Choroid plexus epithelial cell (primary cell): Measurements from ENCODE around the gene RRBP1.
"Not testable (repeated sequence)": the region's sequence is repeated elsewhere in the genome, so short reads cannot be mapped to it uniquely, and the experiment has no call there.

ENCODE experiments used
- DNase-seq: peaks from one replicate; pipeline ENCODE4 v3.0.0-alpha.2; 2010; ENCODE audit warnings: low read depth
- H3K4me3 ChIP-seq: 2 replicates; pipeline ENCODE4 v1.5.1; 2011; ENCODE audit warnings: low read depth, mild to moderate bottlenecking, control low read depth, low read length, moderate library complexity
- TF ChIP-seq, protein P1 (sequence below): conservative IDR thresholded peaks from 2 replicates; pipeline ENCODE4 v1.5.1; 2011; ENCODE audit warnings: low read depth, mild to moderate bottlenecking, control low read depth, inconsistent platforms, low read length, moderate library complexity

The RRBP1 gene

DNA sequence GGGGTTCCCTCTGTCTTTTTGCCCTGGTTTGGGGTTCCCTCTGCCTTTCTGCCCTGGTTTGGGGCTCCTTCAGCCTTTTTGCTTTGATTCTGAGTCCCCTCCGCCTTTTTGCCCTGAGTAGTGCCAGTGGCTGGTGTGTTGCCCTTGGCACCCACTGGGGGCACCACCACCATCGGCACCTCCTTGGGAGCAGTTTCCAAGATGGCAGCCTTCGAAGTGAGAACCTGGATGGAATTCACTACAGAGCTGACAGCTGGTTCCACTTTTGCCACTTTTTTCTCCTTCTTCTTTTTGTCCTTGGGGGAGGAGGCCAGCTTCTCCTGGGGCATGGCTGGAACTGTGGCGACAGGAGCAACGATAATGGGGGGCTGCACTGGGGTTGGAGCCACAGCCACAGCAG is 22.2 kb downstream of the RRBP1 start:
- no peak for DNase-seq
- TF ChIP-seq, protein P1, sequence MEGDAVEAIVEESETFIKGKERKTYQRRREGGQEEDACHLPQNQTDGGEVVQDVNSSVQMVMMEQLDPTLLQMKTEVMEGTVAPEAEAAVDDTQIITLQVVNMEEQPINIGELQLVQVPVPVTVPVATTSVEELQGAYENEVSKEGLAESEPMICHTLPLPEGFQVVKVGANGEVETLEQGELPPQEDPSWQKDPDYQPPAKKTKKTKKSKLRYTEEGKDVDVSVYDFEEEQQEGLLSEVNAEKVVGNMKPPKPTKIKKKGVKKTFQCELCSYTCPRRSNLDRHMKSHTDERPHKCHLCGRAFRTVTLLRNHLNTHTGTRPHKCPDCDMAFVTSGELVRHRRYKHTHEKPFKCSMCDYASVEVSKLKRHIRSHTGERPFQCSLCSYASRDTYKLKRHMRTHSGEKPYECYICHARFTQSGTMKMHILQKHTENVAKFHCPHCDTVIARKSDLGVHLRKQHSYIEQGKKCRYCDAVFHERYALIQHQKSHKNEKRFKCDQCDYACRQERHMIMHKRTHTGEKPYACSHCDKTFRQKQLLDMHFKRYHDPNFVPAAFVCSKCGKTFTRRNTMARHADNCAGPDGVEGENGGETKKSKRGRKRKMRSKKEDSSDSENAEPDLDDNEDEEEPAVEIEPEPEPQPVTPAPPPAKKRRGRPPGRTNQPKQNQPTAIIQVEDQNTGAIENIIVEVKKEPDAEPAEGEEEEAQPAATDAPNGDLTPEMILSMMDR = no peak
- H3K4me3 ChIP-seq = no peak overlapping the region

DNA sequence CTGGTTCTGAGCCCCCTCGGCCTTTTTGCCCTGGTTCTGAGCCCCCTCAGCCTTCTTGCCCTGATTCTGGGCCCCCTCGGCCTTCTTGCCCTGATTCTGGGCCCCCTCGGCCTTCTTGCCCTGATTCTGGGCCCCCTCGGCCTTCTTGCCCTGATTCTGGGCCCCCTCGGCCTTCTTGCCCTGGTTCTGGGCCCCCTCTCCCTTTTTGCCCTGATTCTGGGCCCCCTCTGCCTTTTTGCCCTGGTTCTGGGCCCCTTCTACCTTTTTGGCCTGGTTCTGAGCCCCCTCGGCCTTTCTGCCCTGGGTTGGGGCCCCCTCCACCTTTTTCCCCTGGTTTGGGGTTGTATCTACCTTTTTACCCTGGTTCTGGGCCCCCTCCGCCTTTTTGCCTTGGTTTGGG is 22.7 kb downstream of the RRBP1 start:
- DNase-seq, H3K4me3 ChIP-seq: not testable (repeated sequence)

DNA sequence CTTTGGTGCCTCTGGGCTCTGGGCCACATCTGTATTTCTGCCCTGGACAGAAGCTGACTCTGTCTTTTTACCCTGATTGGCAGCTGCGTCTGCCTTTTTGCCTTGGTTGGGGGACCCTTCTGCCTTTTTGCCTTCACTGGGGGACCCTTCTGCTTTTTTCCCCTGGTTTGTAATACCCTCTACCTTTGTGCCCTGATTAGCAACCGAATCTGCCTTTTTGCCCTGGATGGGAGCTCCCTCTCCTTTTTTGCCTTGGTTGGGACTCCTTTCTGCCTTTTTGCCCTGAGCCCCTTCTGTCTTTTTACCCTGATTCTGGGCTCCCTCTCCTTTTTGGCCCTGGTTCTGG is 23.4 kb downstream of the RRBP1 start:
- TF ChIP-seq, protein P1 = no peak
- DNase-seq = no peak
- H3K4me3 ChIP-seq = no peak overlapping the region

DNA sequence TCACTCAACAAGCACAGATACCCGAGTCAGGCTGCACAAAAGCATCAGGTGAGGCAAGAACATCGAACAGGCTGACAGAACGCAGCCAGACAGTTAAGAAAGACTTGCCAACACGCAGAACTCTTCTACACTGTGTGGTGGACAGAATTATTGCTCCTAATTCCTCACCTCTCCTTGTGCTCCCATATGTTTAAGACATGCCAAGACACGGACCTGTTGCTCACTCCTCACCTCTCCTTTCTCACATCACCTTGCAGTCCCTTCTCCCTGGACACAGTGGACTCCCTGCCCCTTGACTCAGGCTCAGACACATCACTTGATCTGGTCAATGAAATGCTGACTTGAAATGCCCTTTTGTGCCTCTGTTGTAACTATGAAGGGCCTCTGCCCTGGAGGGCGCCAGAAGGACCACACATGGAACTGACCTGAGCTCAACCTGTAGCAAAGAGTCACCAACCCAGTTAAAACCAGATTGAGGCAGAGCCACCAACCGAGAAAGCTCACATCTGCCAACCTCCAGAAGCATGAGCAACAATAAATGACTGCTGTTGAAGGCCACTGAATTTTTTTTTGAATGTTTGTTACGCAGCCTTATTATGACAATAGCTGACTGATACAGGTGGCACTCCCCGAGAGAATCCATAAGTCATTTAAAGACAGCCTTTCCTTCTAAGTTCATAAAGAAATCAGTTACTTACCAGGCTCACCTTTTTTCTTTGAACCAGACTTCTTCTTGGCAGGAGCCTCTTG is 24.0 kb downstream of the RRBP1 start:
- H3K4me3 ChIP-seq = no peak overlapping the region
- TF ChIP-seq, protein P1 = no peak
- DNase-seq = no peak

DNA sequence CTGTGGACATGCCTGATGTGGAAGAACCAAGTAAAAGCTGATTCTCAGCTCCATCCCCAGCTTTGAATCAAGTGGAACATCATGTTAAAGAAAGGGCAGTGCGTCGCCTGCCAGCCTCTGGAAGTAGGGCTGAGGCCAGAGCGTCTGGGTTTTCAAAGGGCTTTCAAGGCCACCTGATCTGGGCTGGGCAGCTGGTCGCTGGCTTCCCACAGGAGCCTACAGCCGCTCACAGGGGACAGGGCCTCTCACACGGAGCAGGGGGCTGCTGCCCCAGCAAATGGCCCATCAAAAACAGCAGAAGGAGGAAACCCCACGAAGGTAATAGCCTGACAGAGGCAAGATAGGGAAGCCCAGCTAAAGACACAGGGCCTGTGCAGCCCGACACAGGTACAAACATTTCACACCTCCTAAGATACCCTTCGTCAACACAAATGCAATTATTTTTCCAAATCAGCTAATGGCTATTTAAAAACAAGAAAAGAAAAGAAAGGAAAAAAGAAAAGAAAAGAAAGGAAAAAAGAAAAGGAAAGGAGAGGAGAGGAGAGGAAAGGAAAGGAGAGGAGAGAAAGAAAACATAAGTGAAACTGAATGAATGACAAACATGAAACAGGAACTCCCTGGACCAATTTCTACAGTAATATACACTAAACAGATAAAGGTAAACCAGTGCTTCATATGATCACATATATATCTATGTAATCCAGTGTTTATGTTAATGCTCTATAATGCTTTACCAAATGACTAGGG is 24.8 kb downstream of the RRBP1 start:
- H3K4me3 ChIP-seq = no peak overlapping the region
- DNase-seq = no peak
- TF ChIP-seq, protein P1 = no peak

DNA sequence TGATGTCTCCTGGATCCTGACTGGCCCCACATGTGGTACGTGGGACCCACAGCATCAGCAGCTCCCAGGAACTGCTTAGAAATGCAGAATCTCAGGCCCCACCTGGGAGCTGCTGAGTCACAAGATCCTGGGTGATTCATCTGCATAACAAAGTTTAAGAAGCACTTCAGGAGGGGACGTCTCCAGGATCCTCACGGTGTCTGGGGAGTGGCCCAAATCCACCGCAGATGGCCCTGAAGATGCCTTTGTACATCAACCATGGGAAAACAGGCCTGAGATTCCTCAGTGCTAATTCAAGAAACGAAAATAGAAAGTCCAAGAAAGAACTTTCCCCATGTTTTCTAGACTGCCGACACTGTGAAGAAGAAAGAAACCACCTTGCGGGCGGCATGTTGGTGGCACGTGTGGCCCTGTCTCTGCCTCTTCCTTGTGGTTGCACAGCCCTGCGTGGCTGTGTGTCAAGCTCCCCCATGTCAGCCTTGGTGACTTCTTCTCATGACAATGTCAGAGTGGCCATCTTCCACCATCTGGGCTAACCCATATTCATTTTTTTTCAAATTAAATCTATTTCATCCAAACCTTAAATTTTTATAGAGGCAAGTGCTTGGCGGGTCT is 26.1 kb downstream of the RRBP1 start:
- peak; percentile 52 for DNase-seq
- TF ChIP-seq, protein P1 = no peak
- no peak overlapping the region for H3K4me3 ChIP-seq

DNA sequence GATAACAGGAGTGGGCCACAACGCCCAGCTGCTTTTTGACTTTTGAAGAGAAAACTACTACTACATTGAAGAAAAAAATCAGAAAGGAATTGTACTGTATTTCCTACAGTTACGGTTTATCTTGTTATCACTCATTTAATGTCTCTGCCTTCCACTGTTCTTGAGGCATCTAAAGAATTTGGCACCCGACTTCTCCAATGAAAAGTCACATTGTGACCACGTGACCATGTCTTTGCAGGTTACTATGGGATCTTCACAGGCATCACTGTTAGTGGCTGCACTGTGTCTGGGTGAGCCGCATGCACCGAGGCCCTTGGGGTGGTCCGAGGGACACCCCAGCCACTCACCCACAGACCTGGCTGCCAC is 26.8 kb downstream of the RRBP1 start:
- TF ChIP-seq, protein P1 = no peak
- peak; percentile 72 for DNase-seq
- H3K4me3 ChIP-seq = no peak overlapping the region
